Activated CD4-positive, alpha-beta T cell treated with anti-CD3 and anti-CD28 coated beads for 24 hours (primary cell): Measurements from ENCODE around the gene TTC39B.

Source experiments
- DNase-seq, 2 donors: peaks; one replicate each; pipeline ENCODE4 v3.0.0-alpha.2; 2020; ENCODE audit warnings: low read depth in 2 of 2

TTC39B gene

DNA sequence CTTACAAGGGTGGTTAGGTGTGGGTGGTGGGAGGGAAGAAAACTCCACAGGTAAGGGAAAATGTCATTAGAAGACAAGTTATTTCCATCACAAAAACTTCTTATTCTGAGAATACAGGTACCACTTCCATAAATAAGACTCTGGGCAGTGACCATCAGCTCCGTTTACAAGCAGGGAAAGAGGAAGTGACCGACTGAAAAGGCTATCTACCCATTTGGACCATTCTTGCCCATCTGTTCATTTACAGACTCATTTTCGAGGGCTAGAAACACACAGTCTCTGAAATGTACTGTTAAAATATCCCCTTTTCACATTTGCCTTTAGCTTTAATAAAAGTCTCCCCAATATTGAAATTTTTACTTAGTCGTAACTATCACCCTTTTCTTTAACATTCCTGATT, 79.5 kb downstream of the TTC39B start:
- no peak for DNase-seq

DNA sequence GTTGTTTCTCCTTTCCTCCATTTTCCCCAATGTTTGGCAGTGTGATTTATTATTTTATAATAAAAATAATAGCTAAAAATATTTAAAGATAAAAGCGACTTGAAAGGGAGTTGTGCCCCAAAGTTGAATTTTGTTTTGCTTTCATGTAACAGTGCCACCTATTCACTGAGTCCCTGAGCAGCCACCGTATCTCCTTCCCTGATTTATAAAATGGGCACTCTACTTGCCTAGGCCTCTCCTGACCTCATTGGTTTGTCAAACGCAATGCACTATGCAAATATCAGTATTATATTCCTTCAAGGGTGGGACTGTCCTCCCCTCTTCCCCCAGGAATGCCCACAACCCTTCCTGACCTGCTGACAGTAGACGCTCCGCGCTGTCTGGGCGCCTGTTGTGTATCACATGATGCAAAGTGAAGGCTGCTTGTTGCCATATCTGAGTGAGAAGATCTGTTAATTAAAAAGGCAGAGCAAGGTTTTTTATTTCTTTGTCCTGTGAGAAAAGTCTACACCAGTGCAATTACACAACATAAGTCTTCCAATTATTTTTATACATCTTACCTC, 81.4 kb downstream of the TTC39B start:
- no peak for DNase-seq

DNA sequence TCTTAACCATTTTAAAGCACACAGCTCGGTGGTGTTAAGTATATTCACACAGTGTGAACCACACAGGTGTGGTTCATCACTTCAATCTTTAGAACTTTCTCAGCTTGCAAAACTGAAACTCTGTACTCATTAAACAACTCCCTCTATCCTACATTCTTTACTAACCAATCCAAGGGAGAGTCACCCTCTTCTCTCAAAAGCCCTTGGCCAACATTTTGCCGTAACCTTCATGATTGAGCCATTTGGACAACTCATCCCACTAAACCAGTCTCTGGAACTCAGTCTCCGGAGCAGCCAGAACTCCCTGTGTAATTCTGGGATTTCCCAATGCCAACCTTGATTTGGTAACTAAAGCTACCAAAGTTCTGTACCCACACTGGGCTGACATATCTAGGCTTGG, 84.7 kb downstream of the TTC39B start:
- DNase-seq, result no peak

DNA sequence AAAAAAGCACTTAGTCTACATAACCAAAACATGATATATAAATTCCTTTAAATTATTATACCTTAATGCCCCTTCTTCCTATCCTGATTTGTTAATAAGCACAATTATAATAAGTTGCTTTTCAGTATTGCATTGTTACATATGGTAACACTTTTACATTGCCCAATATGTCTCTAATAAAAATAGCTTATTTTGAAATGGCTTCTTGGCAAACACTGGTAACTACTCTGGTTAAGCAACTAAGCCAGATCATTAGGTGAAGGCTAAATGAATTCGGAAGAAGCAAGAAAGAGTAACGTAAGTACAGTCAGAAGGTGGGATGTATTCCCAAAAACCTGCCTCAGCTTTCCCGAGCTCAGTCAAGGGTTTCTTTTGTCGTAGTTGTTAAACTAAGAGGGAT, 85.3 kb downstream of the TTC39B start:
- no peak for DNase-seq

DNA sequence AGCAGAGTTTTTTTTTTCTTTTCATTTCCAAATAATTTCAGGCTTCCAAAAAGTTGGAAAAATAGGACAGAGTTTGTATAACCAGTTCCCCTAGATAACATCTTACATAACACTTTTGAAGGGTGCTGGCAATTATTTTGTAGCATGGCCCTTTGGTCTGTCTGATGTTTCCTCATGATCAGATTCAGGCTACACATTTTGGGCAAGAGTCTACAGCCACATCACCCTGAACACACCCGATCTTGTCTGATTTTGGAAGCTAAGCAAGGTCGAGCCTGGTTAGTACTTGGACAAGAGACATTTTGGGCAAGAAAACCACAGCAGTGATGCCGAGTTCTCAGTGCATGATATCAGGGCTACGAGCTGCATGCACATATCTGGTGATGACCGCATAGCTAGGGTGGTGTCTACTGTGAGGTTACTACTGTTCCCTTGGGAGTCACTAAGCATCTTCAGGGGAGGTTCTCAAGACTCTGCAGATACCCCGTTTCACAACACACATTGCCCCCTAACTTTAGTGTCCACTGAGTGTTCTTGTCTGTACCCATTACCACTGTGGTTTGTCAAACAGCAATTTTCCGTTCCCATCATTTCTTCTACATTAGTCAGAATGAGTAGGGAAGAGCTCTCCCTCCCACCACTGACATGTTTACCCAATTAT, 86.2 kb downstream of the TTC39B start:
- no peak for DNase-seq

DNA sequence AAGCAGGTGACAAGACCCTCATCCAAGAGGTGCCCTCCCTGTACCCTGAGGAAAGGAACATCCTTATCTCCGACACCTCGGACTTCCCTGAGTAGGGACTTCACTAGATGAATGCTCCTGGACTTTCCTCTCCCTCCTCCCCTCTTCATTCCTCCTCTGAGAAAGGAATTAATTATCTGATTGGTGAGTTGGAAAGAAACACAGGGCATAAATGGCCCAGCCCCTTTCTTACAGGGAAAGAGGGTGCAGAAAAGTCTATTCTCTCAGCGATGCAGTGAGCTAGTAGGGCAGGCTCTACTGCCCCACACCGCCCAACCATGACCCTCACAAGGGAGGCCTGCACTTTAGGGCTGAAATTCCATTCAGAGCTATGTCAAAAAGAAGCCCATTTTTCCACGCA, 87.5 kb downstream of the TTC39B start:
- DNase-seq, result no peak

DNA sequence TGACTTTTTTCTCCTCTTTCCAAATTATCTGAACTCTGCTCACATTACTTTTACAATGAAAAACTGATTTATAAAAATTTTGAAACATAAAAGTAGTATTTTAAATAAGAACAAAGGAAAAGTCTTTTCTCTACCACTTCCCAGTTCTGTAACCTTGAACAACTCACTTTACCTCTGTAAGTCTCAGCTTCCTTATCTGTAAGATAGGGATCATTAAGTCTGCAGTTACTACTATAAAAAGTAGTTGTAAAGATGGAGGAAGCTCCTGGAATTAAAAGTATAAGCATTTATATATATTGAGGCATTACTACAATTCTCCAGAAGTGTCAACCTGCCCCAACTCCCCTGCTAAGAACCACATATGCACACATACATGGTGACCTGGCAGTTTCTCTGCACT, 88.0 kb downstream of the TTC39B start:
- DNase-seq, result no peak

DNA sequence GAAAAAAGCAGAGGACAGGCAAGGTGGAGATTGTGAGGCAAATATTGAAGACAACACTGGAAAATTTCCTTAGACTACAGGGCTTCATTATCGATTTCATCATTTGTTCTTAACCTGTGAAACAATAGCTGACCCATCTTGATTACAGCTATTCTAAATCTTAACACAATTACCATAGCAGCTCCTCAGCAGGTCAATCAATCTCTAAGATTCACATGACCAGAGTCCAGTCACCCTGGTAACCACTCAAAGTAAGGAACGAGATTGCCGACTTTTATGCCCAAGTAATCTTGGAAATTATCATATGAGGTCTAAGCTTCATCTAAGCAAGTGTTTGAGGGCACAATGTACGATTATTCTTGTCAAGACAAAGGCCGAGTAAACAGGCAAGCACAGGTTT, 93.8 kb downstream of the TTC39B start:
- DNase-seq, result no peak

DNA sequence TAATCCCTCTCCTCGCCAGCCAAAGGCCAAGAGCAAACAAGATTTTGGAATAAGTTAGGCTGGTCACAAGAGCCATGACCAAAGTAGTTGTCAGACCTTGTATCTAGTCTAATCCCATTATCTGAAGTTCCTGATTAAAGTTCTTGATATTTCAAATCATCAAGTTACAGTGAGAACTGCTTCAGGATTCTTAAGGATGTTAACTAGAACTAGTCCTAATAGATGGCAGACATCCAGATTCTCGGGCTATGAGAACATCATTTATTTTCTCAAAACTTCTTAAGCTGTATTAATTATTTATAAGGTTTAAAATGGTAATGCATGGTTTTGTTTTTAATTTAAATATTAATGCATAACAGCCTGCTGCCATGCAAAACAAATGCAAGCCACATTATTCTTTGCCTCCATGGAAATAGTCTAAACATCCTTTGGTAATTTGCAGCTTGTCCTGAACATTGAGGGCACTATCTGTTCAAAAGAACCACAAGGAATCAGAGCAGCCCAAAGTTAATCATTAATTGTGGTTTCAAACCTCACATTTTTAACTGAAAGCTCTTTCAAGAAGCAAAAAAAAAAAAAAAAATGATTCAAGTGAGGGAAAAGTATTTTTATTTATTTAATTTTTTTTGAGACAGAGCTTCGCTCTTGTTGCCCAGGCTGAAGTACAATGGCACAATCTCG, 95.1 kb downstream of the TTC39B start:
- no peak for DNase-seq

DNA sequence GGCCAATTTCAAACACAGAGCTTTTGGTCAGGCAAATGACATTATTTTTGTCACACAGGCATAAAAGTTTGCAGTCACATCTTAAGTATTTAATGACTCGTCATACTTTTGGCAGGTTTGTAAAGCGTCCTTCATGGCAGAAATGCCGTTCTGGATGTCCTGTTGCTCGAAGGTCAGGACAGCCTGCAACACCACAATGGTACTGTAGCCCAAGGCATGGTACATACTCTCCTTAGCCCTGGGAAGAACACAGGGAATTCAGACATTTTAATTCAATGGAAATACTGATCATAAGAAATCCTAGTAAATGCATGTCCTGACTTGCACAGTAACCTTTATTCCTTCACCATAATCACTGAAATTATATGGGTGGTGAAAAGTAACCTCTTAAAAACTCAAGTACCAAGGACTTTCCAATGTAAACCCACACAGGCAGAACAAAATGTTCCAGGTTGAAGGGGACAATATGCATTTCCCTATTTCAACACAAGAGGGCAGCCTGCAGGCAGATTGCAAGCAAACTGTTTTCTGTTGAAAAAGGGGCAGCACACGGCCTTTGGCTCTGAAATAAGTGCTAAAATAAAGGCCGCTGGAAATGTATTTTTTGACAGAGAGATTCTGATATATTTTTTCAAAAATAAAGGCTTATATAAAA, 95.7 kb downstream of the TTC39B start:
- peak; percentile 19 to 75 for DNase-seq

DNA sequence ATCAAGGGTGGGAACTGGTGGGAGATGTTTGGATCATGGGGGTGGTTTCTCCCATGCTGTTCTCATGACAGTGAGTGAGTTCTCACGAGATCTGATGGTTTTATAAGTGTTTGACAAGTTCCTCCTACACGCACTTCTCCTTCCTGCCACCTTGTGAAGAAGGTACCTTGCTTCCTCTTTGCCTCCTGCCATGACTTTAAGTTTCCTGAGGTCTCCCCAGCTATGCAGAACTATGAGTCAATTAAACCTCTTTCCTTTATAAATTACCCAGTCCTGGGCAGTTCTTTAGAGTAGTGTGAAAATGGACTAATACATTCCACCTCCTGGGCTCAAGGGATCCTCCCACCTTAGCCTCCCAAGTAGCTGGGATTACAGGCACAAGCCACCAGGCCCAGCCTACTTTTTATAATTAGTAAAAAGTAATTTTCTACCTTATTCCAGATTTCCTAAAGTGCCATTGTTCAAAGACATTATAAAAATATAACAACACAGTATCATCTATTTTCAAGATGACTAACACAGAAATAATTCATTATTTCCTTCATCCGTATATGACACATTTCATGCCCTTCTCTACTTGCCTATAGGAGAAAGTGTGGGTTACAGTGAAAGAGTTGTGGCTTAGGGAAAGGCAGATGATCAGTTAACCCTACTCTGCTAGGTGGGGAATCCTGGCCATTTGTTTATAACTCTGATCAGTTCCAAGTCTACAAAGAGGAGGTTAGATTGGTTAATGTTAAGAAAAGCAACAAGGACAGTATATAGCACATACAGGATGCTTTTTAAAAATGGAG, 99.9 kb downstream of the TTC39B start:
- no peak for DNase-seq

DNA sequence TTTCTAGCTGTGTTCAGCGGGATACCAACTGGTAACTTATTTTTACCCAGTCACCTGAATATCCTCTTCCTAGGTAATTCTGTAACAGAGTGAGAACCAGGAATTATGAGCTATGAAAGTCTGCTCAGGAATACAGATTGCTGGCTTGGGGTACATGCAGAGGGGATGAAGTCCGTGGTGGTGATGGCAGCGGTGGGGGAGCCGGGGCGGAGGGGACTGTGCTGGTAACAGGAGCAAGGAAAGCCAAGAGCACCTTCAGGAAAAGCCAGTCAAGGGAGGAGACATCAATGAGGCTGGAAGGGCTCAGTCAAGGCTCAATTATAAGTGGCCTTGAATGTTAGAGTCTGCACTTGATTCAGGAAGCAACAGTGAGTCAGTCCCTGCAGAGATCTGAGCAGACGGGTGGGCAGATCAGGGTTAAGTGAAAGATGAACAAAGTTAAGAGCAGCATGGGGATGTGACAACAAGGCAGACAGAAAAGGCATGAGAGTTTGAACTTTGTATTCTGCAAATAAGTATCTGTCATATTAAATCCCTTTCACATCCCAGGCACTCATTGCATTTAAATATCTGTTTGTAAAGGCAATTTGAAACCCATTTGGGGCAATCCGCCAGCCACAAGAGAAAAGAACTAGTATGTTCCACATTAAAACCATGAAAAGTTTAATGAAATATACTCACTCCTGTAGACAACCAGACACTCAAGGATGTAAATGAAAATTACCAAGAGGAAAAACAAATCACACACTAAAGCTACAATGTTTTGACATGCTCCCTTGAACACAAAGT, 101.2 kb downstream of the TTC39B start:
- DNase-seq, result no peak

DNA sequence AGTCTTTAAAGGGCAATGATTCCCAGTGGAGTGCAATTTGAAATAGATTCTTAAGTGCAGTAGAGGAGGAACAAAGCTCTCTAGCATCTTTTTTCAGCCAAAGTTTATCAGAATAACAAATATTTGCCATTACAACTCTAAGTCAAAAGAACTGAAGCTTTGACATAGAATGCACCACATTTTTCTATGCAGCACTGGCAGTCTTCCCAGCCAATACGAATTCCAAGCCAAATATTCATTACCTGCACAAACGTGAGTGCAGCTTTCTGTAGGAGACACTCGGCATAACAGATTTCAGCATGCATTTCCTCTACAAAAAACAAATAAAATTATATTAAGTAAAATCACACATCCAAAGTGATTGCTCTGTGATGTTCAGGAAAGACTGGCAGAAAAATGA, 103.4 kb downstream of the TTC39B start:
- DNase-seq, result no peak

DNA sequence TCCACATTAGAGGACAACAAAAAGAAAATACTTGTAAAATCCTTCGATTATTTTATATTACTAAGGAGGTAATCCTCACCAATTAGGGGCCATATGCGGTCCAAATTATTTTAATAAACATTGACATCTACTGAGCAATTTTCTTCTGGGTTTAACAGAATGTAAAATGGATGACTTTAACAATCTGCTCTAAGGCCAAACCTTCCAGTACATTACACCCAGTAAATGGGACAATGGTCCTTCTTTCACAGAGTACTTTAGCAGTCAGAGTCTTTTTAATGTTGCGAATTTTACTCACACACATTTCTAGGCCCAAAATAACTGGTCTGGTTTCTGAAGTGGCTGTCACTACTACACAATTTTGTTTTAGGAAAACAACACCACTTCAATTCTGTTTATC, 106.9 kb downstream of the TTC39B start:
- no peak for DNase-seq

DNA sequence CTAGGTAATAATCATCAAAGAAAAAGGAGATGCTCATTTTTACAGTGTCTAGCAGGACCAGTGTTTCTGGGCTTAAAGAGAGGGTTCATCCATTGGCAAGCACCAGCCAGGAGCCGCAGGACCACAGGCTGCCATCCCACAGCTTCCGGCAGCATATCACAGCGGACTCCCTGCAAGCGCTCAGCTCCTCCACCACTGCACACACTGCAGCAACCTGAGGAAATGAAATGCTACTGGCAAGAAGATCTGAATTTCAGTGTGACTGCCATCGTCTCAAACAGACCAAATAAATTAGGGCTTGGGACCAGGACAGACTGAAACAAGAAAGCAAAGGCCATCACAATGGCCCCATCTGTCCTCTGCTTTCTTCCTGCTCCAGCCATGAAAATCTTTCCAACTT, 114.2 kb downstream of the TTC39B start:
- DNase-seq, result no peak

DNA sequence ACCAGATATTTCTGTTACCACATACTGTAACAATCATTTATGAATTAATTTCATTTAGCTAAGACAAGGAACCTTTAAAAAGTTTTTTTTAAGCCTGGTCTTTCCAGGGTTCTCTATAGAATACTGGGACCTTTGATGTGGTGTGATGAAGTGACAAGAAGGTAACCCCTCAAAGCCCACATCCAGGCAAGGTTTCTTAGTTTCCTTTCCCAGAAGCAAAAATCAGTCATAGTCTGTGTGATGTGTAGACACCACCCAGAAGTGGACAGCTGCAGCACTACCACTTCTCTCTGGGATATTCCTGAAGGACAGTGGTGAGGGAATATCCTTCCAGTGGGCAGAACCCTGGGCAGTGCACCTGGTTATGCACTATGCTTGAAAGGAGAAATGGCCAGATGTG, 115.6 kb downstream of the TTC39B start:
- DNase-seq, result no peak

DNA sequence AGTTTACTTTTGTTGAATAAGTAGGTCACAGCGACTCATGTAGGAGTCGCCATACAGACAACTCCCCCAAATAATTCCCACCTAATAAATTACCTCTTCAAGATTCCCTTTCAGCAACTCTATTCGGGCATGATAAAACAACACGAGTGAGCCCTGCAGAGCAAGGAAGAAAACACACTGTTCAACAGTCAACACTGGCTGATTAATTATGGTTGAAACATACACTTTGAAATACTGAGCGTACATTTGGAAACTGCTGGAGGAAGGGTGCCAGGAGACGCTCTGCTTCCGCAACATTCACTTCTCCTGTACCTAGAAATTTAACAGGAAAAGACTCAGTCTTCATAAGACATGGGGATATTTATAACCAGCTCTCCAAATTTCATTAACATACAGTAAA, 117.5 kb downstream of the TTC39B start:
- no peak for DNase-seq

DNA sequence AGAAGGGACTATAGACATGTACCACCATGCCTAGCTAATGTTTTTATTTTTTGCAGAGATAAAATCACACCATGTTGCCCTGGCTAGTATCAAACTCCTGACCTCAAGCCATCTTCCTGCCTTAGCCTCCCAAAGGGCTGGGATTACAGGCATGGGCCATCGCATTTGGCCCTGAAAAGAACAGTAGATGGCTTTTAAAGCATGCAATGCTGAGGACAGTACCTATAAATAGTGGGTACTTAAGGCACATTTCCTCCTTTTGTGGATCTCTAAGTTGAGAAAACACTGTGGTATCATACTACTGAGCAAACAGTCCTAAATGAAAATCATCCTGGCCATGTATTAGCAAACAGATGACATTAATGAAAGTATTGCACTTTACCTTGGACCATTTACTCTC, 119.4 kb downstream of the TTC39B start:
- no peak for DNase-seq

DNA sequence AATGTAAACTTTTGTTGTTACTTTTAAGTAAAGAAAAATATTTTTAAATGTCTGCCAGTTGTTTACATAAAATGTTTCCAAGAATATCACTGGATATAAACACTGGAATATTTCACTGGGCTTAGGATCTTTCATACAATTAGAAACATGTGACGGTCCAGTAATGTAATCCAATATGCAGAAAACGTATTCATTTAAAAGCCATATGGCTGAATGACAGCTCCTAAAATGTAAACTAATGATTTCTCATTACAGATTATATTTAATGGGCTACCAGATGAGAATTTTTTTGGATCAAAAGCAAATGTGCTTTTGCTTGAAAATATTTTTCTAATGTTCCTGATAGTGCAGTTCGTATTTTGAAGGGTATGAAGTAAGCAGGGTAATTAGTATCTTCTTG, 124.3 kb downstream of the TTC39B start:
- DNase-seq, result no peak

DNA sequence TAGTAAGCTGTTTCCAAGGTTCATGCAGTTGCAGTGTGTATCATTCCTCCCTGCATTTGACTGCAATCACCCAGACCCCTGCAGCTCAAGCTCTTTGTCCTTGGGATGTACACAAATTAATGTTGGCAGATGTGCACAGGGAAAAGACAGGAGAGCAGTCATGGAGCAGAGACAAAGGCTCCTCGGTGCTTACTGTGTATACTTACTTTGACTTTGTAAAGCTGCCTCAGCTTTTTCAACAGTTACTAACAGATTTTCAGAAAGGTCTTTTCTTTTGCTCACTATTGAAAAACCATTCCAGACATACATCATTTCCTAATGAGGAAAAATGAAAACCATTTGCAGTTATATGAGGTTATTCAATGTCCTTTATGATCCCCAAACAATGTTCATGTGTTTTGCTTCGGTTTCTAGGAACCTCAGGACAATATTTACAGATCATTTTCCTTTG, 124.9 kb downstream of the TTC39B start:
- no peak for DNase-seq

DNA sequence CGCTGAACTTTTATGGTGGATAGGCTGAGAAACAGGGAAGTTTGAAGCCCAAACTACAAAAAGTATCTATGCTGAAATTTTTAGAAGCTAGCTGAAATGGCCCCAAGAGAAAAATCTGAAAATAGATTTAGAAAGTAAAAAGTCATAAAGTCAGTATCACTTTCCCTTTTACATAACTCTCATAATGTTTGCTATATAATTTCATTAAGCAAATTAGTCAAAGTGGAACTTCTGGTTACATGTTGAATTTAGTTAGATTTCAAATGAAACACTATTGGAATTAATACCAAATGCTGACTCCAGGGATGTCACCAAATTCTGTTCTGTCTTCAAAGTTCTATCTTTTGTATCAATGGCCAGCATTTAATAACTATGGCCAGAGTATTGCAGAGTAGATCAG, 126.9 kb downstream of the TTC39B start:
- no peak for DNase-seq
